Activated T-cell treated with anti-CD3 and anti-CD28 coated beads, Interleukin-2, amount 50 U/mL, for 72 hours (primary cell): ENCODE data around the gene FBXO41. TPM values are rescaled to one million over a fixed set of nuclear protein-coding genes. Genes with fewer than 3 reads are reported as not detected.
"Not testable (repeated sequence)": the region's sequence is repeated elsewhere in the genome, so short reads cannot be mapped to it uniquely, and the experiment has no call there.

Experiments used
- ATAC-seq, 2 donors: fragments of 150-1000 bp; cut with Tn5 transposase; replicated peaks in 1 of 2; 2 replicates each; pipeline ENCODE4 v1.10.0; 2021; ENCODE audit warnings: moderate library complexity in 2 of 2, mild to moderate bottlenecking in 1 of 2
- DNase-seq, 2 donors: peaks; one replicate each; pipeline ENCODE4 v3.0.0; 2021 to 2022; ENCODE audit warnings: mixed read lengths in 1 of 2
- H3K27ac Mint-ChIP-seq: one replicate; pipeline ENCODE4 v1.8.0; 2022; ENCODE audit warnings: mild to moderate bottlenecking, moderate library complexity, mixed read lengths
- H3K27me3 Mint-ChIP-seq: one replicate; pipeline ENCODE4 v1.8.0; 2022; ENCODE audit warnings: low read depth, mixed read lengths
- H3K36me3 Mint-ChIP-seq, 2 donors: one replicate each; pipeline ENCODE4 v1.8.0; 2022; ENCODE audit warnings: mixed read lengths in 2 of 2, mild to moderate bottlenecking in 1 of 2; ENCODE audit not compliant: insufficient read depth in 2 of 2
- H3K4me1 Mint-ChIP-seq: one replicate; pipeline ENCODE4 v1.8.0; 2022; ENCODE audit warnings: low read depth, mixed read lengths
- H3K4me3 Mint-ChIP-seq, 2 donors: one replicate each; pipeline ENCODE4 v1.8.0; 2022; ENCODE audit warnings: mild to moderate bottlenecking in 2 of 2, mixed read lengths in 2 of 2, moderate library complexity in 2 of 2
- H3K9me3 Mint-ChIP-seq, 2 donors: one replicate each; pipeline ENCODE4 v1.8.0; 2022; ENCODE audit warnings: mixed read lengths in 2 of 2
- total RNA-seq, 2 donors: library from RNA; stranded (reverse); gene quantifications; one replicate each; pipeline ENCODE4 v1.2.3, GENCODE V29; 2022

Gene FBXO41
- total RNA-seq, 2 donors from 2014 or later = 19.8 to 22.9 TPM

DNA sequence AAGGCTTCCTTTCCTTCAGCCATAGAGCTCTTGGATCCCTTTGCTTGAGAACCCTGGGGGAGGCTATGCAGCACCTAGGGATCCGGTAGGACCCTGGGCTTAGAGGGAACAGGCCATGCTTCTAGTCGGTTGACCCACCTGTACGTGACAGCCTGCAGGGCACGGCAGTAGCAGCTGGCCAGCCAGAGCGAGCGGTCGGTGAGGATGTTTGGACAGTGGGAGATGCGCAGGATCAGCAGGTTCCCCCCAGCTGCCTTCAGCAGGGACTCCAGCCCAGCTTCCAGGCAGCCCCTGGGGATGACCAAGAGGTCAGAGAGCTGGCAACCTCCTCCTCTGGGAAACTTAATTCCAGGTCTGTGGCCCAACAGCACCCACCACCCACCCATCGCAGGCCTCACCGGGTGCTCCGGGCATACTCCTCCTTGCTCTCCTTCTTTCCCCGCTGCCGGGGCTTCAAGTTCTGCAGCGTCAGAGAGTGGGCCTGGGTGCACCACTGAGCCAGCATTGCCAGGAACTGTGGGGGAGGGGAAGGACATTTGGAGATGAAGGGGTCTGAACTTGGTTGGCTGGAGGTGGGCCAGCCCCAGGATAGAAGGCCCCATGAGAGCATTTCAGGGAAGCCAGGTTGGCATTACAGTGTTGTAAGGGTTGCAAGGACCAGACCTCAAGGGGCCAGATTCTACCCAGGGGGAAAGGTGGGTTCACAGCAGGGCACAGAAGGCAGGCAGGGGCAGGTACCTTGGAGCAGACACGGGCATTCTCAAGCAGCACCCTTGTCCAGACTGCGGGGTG, 20.5 kb downstream of the FBXO41 start:
- no peak for DNase-seq
- Mint-ChIP-seq H3K4me1 (peaks cover 19% of the 10 kb centered on the region), H3K4me3 (no peak overlapping the region), H3K27ac (no peak overlapping the region), H3K36me3 (peaks cover 2 to 4% of the 10 kb centered on the region in 2 donors), H3K27me3 (no peaks in the 10 kb centered on the region), H3K9me3 (no peaks in the 10 kb centered on the region)
- ATAC-seq = no peak

DNA sequence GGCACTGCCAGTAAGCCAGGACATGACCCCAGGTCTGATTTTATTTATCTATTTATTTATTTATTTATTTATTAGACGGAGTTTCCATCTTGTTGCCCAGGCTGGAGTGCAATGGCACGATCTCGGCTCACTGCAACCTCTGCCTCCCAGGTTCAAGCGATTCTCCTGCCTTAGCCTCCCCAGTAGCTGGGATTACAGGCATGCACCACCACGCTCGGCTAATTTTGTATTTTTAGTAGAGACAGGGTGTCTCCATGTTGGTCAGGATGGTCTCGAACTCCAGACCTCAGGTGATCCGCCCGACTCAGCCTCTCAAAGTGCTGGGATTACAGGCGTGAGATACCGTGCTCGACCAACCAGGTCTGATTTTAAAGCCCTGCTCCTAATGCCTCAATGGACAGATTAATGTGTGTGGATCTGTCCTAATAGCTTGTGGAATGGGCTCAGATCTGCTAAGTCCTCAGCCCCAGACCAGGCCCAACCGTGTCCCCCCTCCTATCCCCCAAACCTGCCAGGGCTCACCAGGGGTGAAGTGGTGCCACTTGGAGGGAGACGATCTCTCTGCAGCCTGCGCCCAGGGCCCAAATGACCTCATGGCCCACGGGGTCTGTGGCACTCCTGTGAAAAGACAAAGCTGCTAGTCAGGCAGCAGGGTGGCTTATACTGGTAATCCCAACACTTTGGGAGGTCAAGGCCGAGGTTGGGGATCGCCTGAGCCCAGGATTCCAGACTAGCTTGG, 21.4 kb downstream of the FBXO41 start:
- peaks cover 13% of the 10 kb centered on the region for H3K4me1 Mint-ChIP-seq
- H3K9me3 Mint-ChIP-seq, H3K27me3 Mint-ChIP-seq, H3K36me3 Mint-ChIP-seq, H3K4me3 Mint-ChIP-seq, ATAC-seq, H3K27ac Mint-ChIP-seq, DNase-seq: not testable (repeated sequence)

DNA sequence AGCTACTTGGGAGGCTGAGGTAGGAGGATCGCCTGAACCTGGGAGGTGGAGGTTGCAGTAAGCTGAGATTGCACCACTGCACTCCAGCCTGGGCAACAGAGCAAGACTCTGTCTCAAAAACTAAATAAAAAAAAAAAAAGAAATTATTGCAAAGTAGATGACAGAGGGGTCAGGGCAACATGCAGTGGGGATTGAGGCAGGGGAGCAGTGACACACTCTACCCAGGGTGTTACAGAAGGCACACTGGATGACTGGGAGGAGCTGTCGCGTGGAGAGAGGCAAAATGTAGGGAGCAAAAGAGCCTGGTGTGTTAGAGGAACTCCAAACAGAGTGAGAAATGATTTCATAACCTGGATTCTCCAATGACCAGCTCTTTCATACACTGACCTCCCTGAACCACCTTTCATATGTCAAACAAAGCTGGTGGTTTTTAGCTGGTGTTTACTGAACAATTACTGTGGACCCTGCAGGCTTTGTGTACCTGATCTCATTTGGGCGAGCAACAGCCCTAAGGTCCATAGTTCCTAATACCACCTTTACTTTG, 22.1 kb downstream of the FBXO41 start:
- H3K27ac Mint-ChIP-seq = no peak overlapping the region
- ATAC-seq = no peak
- H3K27me3 Mint-ChIP-seq = no peaks in the 10 kb centered on the region
- H3K4me1 Mint-ChIP-seq = peaks cover 6% of the 10 kb centered on the region
- DNase-seq = no peak
- H3K4me3 Mint-ChIP-seq = no peak overlapping the region
- no peaks in the 10 kb centered on the region for H3K9me3 Mint-ChIP-seq
- H3K36me3 Mint-ChIP-seq = peaks cover 0 to 2% of the 10 kb centered on the region in 2 donors

GRCh38 chr2:73260338-73260984, 23.8 kb downstream of the FBXO41 start:
- DNase-seq = peak in 1 of 2 donors; percentile 14
- Mint-ChIP-seq H3K4me3 (no peak overlapping the region), H3K36me3 (no peaks in the 10 kb centered on the region), H3K9me3 (no peaks in the 10 kb centered on the region), H3K27ac (no peak overlapping the region), H3K4me1 (no peaks in the 10 kb centered on the region), H3K27me3 (no peaks in the 10 kb centered on the region)
- ATAC-seq = peak in 1 of 2 donors; percentile 16

- H3K27ac Mint-ChIP-seq = no peak overlapping the region
- H3K27me3 Mint-ChIP-seq = no peaks in the 10 kb centered on the region
- H3K36me3 Mint-ChIP-seq = no peaks in the 10 kb centered on the region
- ATAC-seq (no peak), DNase-seq (no peak)
- H3K4me1 Mint-ChIP-seq = no peaks in the 10 kb centered on the region
- no peaks in the 10 kb centered on the region for H3K9me3 Mint-ChIP-seq
- no peak overlapping the region for H3K4me3 Mint-ChIP-seq
Observed at GRCh38 chr2:73259704-73260337, 24.5 kb downstream of the FBXO41 start.

DNA sequence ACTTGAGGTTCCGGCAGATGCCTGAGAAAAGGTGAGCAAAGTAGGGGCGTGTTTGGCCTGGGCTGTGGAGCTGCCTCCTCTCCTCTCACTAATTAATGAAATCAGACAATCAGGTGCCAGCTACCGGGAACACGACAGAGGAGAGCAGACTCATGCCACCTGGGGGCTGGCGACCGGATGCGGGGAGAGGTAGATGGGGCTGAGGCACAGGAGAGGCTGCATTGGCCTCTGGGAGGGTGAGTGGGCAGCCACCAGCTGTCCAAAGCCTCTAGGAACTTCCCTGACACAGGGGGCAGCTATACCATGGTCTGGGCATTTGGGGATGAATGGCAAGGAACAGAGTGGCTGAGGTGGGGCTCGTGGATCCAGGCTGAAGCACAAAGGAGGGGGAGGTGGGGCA, 25.0 kb downstream of the FBXO41 start:
- no peaks in the 10 kb centered on the region for H3K36me3 Mint-ChIP-seq
- H3K9me3 Mint-ChIP-seq = no peaks in the 10 kb centered on the region
- DNase-seq = no peak
- H3K27me3 Mint-ChIP-seq = no peaks in the 10 kb centered on the region
- no peak overlapping the region for H3K4me3 Mint-ChIP-seq
- no peak for ATAC-seq
- H3K27ac Mint-ChIP-seq = no peak overlapping the region
- H3K4me1 Mint-ChIP-seq = no peaks in the 10 kb centered on the region

- no peaks in the 10 kb centered on the region for H3K36me3 Mint-ChIP-seq
- no peaks in the 10 kb centered on the region for H3K9me3 Mint-ChIP-seq
- no peaks in the 10 kb centered on the region for H3K4me1 Mint-ChIP-seq
- no peaks in the 10 kb centered on the region for H3K27me3 Mint-ChIP-seq
- DNase-seq = no peak
- no peak overlapping the region for H3K4me3 Mint-ChIP-seq
- no peak overlapping the region for H3K27ac Mint-ChIP-seq
- no peak for ATAC-seq
Observed at GRCh38 chr2:73258913-73259215, 25.4 kb downstream of the FBXO41 start.

GRCh38 chr2:73258186-73258912, 25.9 kb downstream of the FBXO41 start:
- H3K9me3 Mint-ChIP-seq = no peaks in the 10 kb centered on the region
- DNase-seq = no peak
- H3K4me3 Mint-ChIP-seq = no peak overlapping the region
- ATAC-seq = no peak
- no peaks in the 10 kb centered on the region for H3K4me1 Mint-ChIP-seq
- H3K27me3 Mint-ChIP-seq = no peaks in the 10 kb centered on the region
- H3K36me3 Mint-ChIP-seq = no peaks in the 10 kb centered on the region
- H3K27ac Mint-ChIP-seq = no peak overlapping the region

- Mint-ChIP-seq H3K27ac (peak overlapping the region; percentile 14), H3K4me1 (no peaks in the 10 kb centered on the region), H3K4me3 (no peak overlapping the region), H3K27me3 (no peaks in the 10 kb centered on the region), H3K36me3 (peaks cover 0 to 2% of the 10 kb centered on the region in 2 donors), H3K9me3 (no peaks in the 10 kb centered on the region)
- DNase-seq (no peak), ATAC-seq (no peak)
Observed at GRCh38 chr2:73257425-73258125, 26.7 kb downstream of the FBXO41 start.

GRCh38 chr2:73257021-73257420, 27.3 kb downstream of the FBXO41 start:
- DNase-seq = no peak
- Mint-ChIP-seq H3K9me3 (no peaks in the 10 kb centered on the region), H3K27me3 (no peaks in the 10 kb centered on the region), H3K27ac (no peak overlapping the region), H3K36me3 (peaks cover 0 to 2% of the 10 kb centered on the region in 2 donors), H3K4me3 (no peak overlapping the region), H3K4me1 (no peaks in the 10 kb centered on the region)
- ATAC-seq = peak in 1 of 2 donors; percentile 15

DNA sequence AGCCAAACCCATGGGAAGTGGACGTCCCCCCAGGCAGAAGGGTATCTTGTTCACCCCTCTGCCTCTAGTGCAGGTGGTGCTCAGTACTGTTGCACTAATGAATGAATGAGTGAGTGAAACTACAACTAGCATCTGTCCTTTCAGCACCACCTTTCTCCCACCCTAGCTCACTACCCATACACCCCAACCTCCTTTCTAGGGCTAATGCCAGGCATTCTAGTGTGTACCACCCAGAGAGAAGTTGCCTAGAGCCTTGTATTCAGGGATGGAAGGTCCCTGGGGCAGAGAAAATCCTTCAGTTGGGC, 27.7 kb downstream of the FBXO41 start:
- no peaks in the 10 kb centered on the region for H3K4me1 Mint-ChIP-seq
- no peak for DNase-seq
- H3K27ac Mint-ChIP-seq = no peak overlapping the region
- no peak overlapping the region for H3K4me3 Mint-ChIP-seq
- no peaks in the 10 kb centered on the region for H3K27me3 Mint-ChIP-seq
- ATAC-seq = peak in 1 of 2 donors; percentile 5
- H3K36me3 Mint-ChIP-seq = peaks cover 0 to 2% of the 10 kb centered on the region in 2 donors
- no peaks in the 10 kb centered on the region for H3K9me3 Mint-ChIP-seq

- H3K4me3 Mint-ChIP-seq = no peak overlapping the region
- H3K27ac Mint-ChIP-seq = no peak overlapping the region
- peaks cover 0 to 2% of the 10 kb centered on the region in 2 donors for H3K36me3 Mint-ChIP-seq
Observed at GRCh38 chr2:73255907-73256617, 28.2 kb downstream of the FBXO41 start.

More at GRCh38 chr2:73255907-73256617, 28.2 kb downstream of the FBXO41 start:
- Mint-ChIP-seq H3K9me3 (no peaks in the 10 kb centered on the region), H3K4me1 (no peaks in the 10 kb centered on the region), H3K27me3 (no peaks in the 10 kb centered on the region)
- ATAC-seq (no peak), DNase-seq (no peak)
